Effector CD8-positive, alpha-beta T cell (primary cell): ENCODE measurements around the gene OTC.

ENCODE experiments used
- DNase-seq: peaks from one replicate; lab custom pipeline; 2025; lab: John Stamatoyannopoulos, UW

The OTC gene

DNA sequence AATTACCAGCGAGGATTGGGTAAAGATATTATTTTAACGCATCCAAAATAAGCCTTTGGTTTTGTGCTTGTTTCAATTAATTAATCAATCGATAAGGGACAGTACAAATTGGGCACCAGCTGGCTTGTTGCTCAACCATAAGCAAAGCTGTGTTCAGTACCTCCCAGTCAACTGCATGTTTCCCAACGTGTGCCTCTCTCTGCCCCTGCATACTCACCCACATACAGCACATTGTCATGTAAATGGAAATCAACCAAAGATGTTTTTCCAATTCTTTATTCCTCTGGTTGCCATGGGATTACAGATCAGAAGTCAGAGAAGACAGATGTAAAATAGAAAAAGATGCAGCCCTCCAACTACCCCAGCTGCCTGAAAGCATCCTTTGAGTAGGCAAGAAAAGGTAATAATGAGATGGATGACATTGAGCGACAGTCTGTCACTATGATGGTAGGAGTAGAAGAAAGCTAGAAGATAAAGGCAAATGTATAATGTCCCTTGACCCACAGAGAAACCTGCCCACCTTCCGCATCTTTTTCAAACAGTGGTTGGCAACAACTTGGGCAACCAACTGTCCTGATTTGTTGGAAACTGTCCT is 116.3 kb downstream of the OTC start:
- no peak for DNase-seq
